Neural progenitor cell (in vitro differentiated cells): ENCODE results near the gene AVEN. TPM values are rescaled to one million over a fixed set of nuclear protein-coding genes. Genes with fewer than 3 reads are reported as not detected.

ENCODE experiments used
- DNase-seq: peaks from one replicate; pipeline ENCODE4 v3.0.0-alpha.2; 2016; ENCODE audit warnings: low spot score
- H2AFZ ChIP-seq: fragments of 200-600 bp; sonication (generic); replicated peaks from 2 replicates; pipeline ENCODE4 v1.6.1; 2016; ENCODE audit warnings: antibody characterized with exemption
- H3F3A ChIP-seq: fragments of 200-600 bp; sonication (generic); 2 replicates; pipeline ENCODE4 v1.6.1; 2016; ENCODE audit warnings: antibody characterized with exemption, low read depth
- H3K27ac ChIP-seq: fragments of 200-600 bp; sonication (generic); 2 replicates; pipeline ENCODE4 v1.5.1; 2016; ENCODE audit warnings: mild to moderate bottlenecking
- H3K27me3 ChIP-seq: fragments of 200-600 bp; sonication (generic); 2 replicates; pipeline ENCODE4 v1.6.1; 2016; ENCODE audit warnings: mild to moderate bottlenecking, moderate library complexity
- H3K36me3 ChIP-seq: fragments of 200-600 bp; sonication (generic); 2 replicates; pipeline ENCODE4 v1.5.1; 2016
- H3K4me1 ChIP-seq: fragments of 200-600 bp; sonication (generic); 2 replicates; pipeline ENCODE4 v1.6.1; 2016; ENCODE audit warnings: mixed run types
- H3K4me2 ChIP-seq: fragments of 200-600 bp; sonication (generic); 2 replicates; pipeline ENCODE4 v1.6.1; 2016
- H3K4me3 ChIP-seq: fragments of 200-600 bp; sonication (generic); 2 replicates; pipeline ENCODE4 v1.5.1; 2016
- H3K79me2 ChIP-seq: fragments of 200-600 bp; sonication (generic); 2 replicates; pipeline ENCODE4 v1.6.1; 2016; ENCODE audit warnings: low read depth
- H3K9ac ChIP-seq: fragments of 200-600 bp; sonication (generic); 2 replicates; pipeline ENCODE4 v1.6.1; 2016
- H3K9me3 ChIP-seq: fragments of 200-600 bp; sonication (generic); 2 replicates; pipeline ENCODE4 v1.5.1; 2016; ENCODE audit warnings: low read depth
- H4K20me1 ChIP-seq: fragments of 200-600 bp; sonication (generic); 2 replicates; pipeline ENCODE4 v1.6.1; 2016; ENCODE audit warnings: low read depth
- H3K27ac Mint-ChIP-seq: 3 replicates; pipeline ENCODE4 v1.8.0; 2021; ENCODE audit warnings: mixed read lengths
- H3K27me3 Mint-ChIP-seq: 2 replicates; pipeline ENCODE4 v1.8.0; 2022; ENCODE audit warnings: low read depth, mild to moderate bottlenecking, inconsistent platforms, moderate library complexity, mixed read lengths; ENCODE audit not compliant: insufficient read depth
- H3K36me3 Mint-ChIP-seq: 3 replicates; pipeline ENCODE4 v1.8.0; 2021; ENCODE audit warnings: mixed read lengths
- H3K4me1 Mint-ChIP-seq: 3 replicates; pipeline ENCODE4 v1.8.0; 2021; ENCODE audit warnings: mixed read lengths
- H3K4me3 Mint-ChIP-seq: 3 replicates; pipeline ENCODE4 v1.8.0; 2021; ENCODE audit warnings: mild to moderate bottlenecking, moderate library complexity, mixed read lengths
- H3K9me3 Mint-ChIP-seq: 3 replicates; pipeline ENCODE4 v1.8.0; 2020; ENCODE audit warnings: mixed read lengths
- CTCF ChIP-seq: fragments of 200-600 bp; sonication (generic); IDR thresholded peaks from 2 replicates; pipeline ENCODE4 v1.5.1; 2017; ENCODE audit warnings: antibody characterized with exemption, mild to moderate bottlenecking
- EZH2 ChIP-seq: fragments of 200-600 bp; sonication (generic); IDR thresholded peaks from 2 replicates; pipeline ENCODE4 v1.6.1; 2017; ENCODE audit warnings: antibody characterized with exemption, mild to moderate bottlenecking, moderate library complexity
- EZH2phosphoT487 ChIP-seq: fragments of 200-600 bp; sonication (generic); IDR thresholded peaks from 2 replicates; pipeline ENCODE4 v1.6.1; 2017; ENCODE audit warnings: antibody characterized with exemption
- total RNA-seq: library from RNA; depleted of rRNA; stranded (reverse); fragments of >200 nt; gene quantifications from 2 replicates; pipeline ENCODE4 v1.2.3, GENCODE V29; 2015; ENCODE audit warnings: low replicate concordance

Gene AVEN
- total RNA-seq, 1 donor from 2014 or later, result 21.9 TPM

- Histone ChIP-seq H3K4me1 (no peaks in the 10 kb centered on the region), H3K36me3 (no peaks in the 10 kb centered on the region), H3K9ac (no peak overlapping the region), H3K27ac (no peak overlapping the region), H3F3A (no peaks in the 10 kb centered on the region), H3K4me2 (no peak overlapping the region), H3K27me3 (no peaks in the 10 kb centered on the region), H3K9me3 (no peaks in the 10 kb centered on the region), H3K79me2 (no peaks in the 10 kb centered on the region), H4K20me1 (no peaks in the 10 kb centered on the region), H3K4me3 (no peak overlapping the region), H2AFZ (no peak overlapping the region)
- TF ChIP-seq EZH2 (no peak), CTCF (no peak), EZH2phosphoT487 (no peak)
- no peaks in the 10 kb centered on the region for H3K36me3 Mint-ChIP-seq
- H3K27ac Mint-ChIP-seq, result no peak overlapping the region
- H3K9me3 Mint-ChIP-seq, result no peaks in the 10 kb centered on the region
- H3K4me3 Mint-ChIP-seq, result no peak overlapping the region
- H3K27me3 Mint-ChIP-seq, result no peaks in the 10 kb centered on the region
- H3K4me1 Mint-ChIP-seq, result peaks cover 6% of the 10 kb centered on the region
- no peak for DNase-seq
Observed at GRCh38 chr15:33903661-33904060, 135.3 kb downstream of the AVEN start.

- no peak overlapping the region for H3K4me2 ChIP-seq
- TF ChIP-seq EZH2phosphoT487 (no peak), CTCF (no peak), EZH2 (no peak)
- no peaks in the 10 kb centered on the region for H3K79me2 ChIP-seq
- Mint-ChIP-seq H3K36me3 (no peaks in the 10 kb centered on the region), H3K9me3 (no peaks in the 10 kb centered on the region), H3K27me3 (no peaks in the 10 kb centered on the region), H3K27ac (no peak overlapping the region), H3K4me1 (no peaks in the 10 kb centered on the region), H3K4me3 (no peak overlapping the region)
- no peak overlapping the region for H3K27ac ChIP-seq
- H3F3A ChIP-seq, result no peaks in the 10 kb centered on the region
- no peaks in the 10 kb centered on the region for H3K4me1 ChIP-seq
- no peak overlapping the region for H3K4me3 ChIP-seq
- no peaks in the 10 kb centered on the region for H4K20me1 ChIP-seq
- H2AFZ ChIP-seq, result no peak overlapping the region
- H3K9ac ChIP-seq, result no peak overlapping the region
- DNase-seq, result no peak
- H3K27me3 ChIP-seq, result no peaks in the 10 kb centered on the region
- H3K36me3 ChIP-seq, result no peaks in the 10 kb centered on the region
- no peaks in the 10 kb centered on the region for H3K9me3 ChIP-seq
Observed at GRCh38 chr15:33902043-33902442, 137.0 kb downstream of the AVEN start.

- H2AFZ ChIP-seq, result no peak overlapping the region
- no peak overlapping the region for H3K4me2 ChIP-seq
- no peaks in the 10 kb centered on the region for H4K20me1 ChIP-seq
- no peak overlapping the region for H3K27ac ChIP-seq
- H3K9me3 ChIP-seq, result no peaks in the 10 kb centered on the region
- no peaks in the 10 kb centered on the region for H3K36me3 ChIP-seq
- no peak overlapping the region for H3K4me3 ChIP-seq
- no peak overlapping the region for H3K9ac ChIP-seq
- no peaks in the 10 kb centered on the region for H3F3A ChIP-seq
- TF ChIP-seq CTCF (no peak), EZH2 (no peak), EZH2phosphoT487 (no peak)
- H3K4me1 ChIP-seq, result no peaks in the 10 kb centered on the region
- H3K4me3 Mint-ChIP-seq, result no peak overlapping the region
- no peaks in the 10 kb centered on the region for H3K27me3 Mint-ChIP-seq
- no peaks in the 10 kb centered on the region for H3K36me3 Mint-ChIP-seq
- no peaks in the 10 kb centered on the region for H3K79me2 ChIP-seq
- H3K4me1 Mint-ChIP-seq, result no peaks in the 10 kb centered on the region
- no peak overlapping the region for H3K27ac Mint-ChIP-seq
- DNase-seq, result no peak
- no peaks in the 10 kb centered on the region for H3K27me3 ChIP-seq
- no peaks in the 10 kb centered on the region for H3K9me3 Mint-ChIP-seq
Observed at GRCh38 chr15:33894193-33894592, 144.8 kb downstream of the AVEN start.
